SKM-1 (cell line): ENCODE data around the gene CLMP.
A peak's percentile ranks its signal among the peaks of the same experiment; 100 is the strongest.

ENCODE experiments used
- DNase-seq: peaks from one replicate; lab custom pipeline; 2025; ENCODE audit not compliant: unreplicated experiment; lab: John Stamatoyannopoulos, UW

CLMP gene

DNA sequence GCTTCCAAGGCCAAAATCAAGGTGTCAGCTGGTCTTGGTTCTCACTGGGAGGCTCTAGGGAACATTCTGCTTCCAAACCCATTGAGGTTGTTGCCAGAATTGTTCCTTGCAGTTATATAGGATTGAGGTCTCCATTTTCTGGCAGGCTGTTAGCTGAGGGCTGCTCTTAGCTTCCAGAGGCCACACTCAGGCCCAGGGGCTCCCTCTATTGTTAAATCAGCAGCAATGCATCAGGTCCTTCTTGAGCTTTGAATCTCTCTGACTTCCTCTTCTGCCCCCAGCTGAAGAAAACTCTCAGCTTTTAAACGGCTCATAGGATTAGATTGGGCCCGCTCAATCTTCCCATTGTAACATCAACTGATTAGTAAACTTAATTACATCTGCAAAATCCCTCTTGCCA is 174.1 kb downstream of the CLMP start:
- DNase-seq: peak; percentile 64
